HFFc6 (cell line): ENCODE results near the gene SAXO1. TPM values are rescaled to one million over a fixed set of nuclear protein-coding genes. Genes with fewer than 3 reads are reported as not detected.

Experiments
- DNase-seq: peaks from one replicate; pipeline ENCODE4 v3.0.0-alpha.2; 2018
- H3K27ac Mint-ChIP-seq: 2 replicates; pipeline ENCODE4 v1.8.0; 2020; ENCODE audit warnings: mild to moderate bottlenecking, mixed read lengths
- H3K27me3 Mint-ChIP-seq: 2 replicates; pipeline ENCODE4 v1.8.0; 2021; ENCODE audit warnings: mild to moderate bottlenecking, moderate library complexity, mixed read lengths; ENCODE audit not compliant: insufficient read depth
- H3K36me3 Mint-ChIP-seq: 2 replicates; pipeline ENCODE4 v1.8.0; 2021; ENCODE audit warnings: low read depth, mixed read lengths
- H3K4me1 Mint-ChIP-seq: 2 replicates; pipeline ENCODE4 v1.8.0; 2020; ENCODE audit warnings: low read depth, mixed read lengths
- H3K4me3 Mint-ChIP-seq: 2 replicates; pipeline ENCODE4 v1.8.0; 2020; ENCODE audit warnings: mild to moderate bottlenecking, moderate library complexity, mixed read lengths
- H3K9me3 Mint-ChIP-seq: 2 replicates; pipeline ENCODE4 v1.8.0; 2020; ENCODE audit warnings: mild to moderate bottlenecking, mixed read lengths
- CTCF ChIP-seq: fragments of 200-600 bp; sonication (generic); IDR thresholded peaks from 2 replicates; pipeline ENCODE4 v1.5.0; 2021; ENCODE audit warnings: antibody characterized with exemption, mild to moderate bottlenecking
- total RNA-seq, 6 experiments: library from RNA; stranded (reverse); fragmentation: NEBNext Ultra II Directional; extraction: Animal tissue kit (Norgen Biotek cat#: 25700); gene quantifications; 2 replicates in 1 of 6; 3 replicates in 5 of 6; pipeline ENCODE4 v1.2.3, GENCODE V29; 2021

The SAXO1 gene
- total RNA-seq, 6 experiments from 2014 or later, result not detected

GRCh38 chr9:18887546-18887945, 145.5 kb downstream of the SAXO1 start:
- no peaks in the 10 kb centered on the region; the same call in none of the 2 replicates for H3K27me3 Mint-ChIP-seq
- no peak for DNase-seq
- H3K4me3 Mint-ChIP-seq, result no peak overlapping the region
- H3K9me3 Mint-ChIP-seq, result peaks cover 6% of the 10 kb centered on the region; the same call in 1 of the 2 replicates
- TF ChIP-seq CTCF, result no peak
- H3K27ac Mint-ChIP-seq, result no peak overlapping the region
- peaks cover 48% of the 10 kb centered on the region for H3K36me3 Mint-ChIP-seq
- H3K4me1 Mint-ChIP-seq, result peaks cover under 1% of the 10 kb centered on the region; the same call in 1 of the 2 replicates

GRCh38 chr9:18881758-18882157, 151.3 kb downstream of the SAXO1 start:
- H3K27me3 Mint-ChIP-seq, result no peaks in the 10 kb centered on the region; the same call in none of the 2 replicates

GRCh38 chr9:18877984-18878383, 155.0 kb downstream of the SAXO1 start:
- no peak for DNase-seq
- no peak overlapping the region for H3K4me3 Mint-ChIP-seq

More at GRCh38 chr9:18881758-18882157, 151.3 kb downstream of the SAXO1 start:
- no peak for TF ChIP-seq CTCF
- H3K9me3 Mint-ChIP-seq, result peaks cover 6% of the 10 kb centered on the region; the same call in 1 of the 2 replicates
- no peak for DNase-seq
- no peak overlapping the region for H3K27ac Mint-ChIP-seq
- no peak overlapping the region for H3K4me3 Mint-ChIP-seq
- H3K4me1 Mint-ChIP-seq, result peaks cover 7% of the 10 kb centered on the region
- peaks cover 29% of the 10 kb centered on the region for H3K36me3 Mint-ChIP-seq

More at GRCh38 chr9:18877984-18878383, 155.0 kb downstream of the SAXO1 start:
- no peak for TF ChIP-seq CTCF
- peaks cover under 1% of the 10 kb centered on the region; the same call in 1 of the 2 replicates for H3K9me3 Mint-ChIP-seq
- H3K27me3 Mint-ChIP-seq, result no peaks in the 10 kb centered on the region; the same call in none of the 2 replicates
- peaks cover 7% of the 10 kb centered on the region for H3K4me1 Mint-ChIP-seq
- H3K36me3 Mint-ChIP-seq, result peaks cover 15% of the 10 kb centered on the region
- H3K27ac Mint-ChIP-seq, result no peak overlapping the region

Other genes starting within 250 kb of the SAXO1 start
- gene RRAGA, start 16.2 kb upstream of the SAXO1 start, total RNA-seq, result 100 to 1,000 TPM; 130 to 158 (median 148) TPM
- 10 to 100 TPM in 5 of 6 experiments, 1 to 10 TPM in 1; 9.2 to 15.4 (median 14.0) TPM for gene HAUS6, start 69.7 kb upstream of the SAXO1 start, total RNA-seq
- gene PLIN2, start 94.3 kb upstream of the SAXO1 start, total RNA-seq, result 10 to 100 TPM; 80.8 to 91.6 (median 87.7) TPM
- gene DENND4C, start 197.5 kb upstream of the SAXO1 start, total RNA-seq, result 10 to 100 TPM; 16.5 to 20.6 (median 19.3) TPM